Measurements from ENCODE around the gene AKNA. TPM values are rescaled to one million over a fixed set of nuclear protein-coding genes. Genes with fewer than 3 reads are reported as not detected.
A peak's percentile ranks its signal among the peaks of the same experiment; 100 is the strongest.

The AKNA gene
- total RNA-seq, 2 donors from 2014 or later: 204 to 246 TPM

DNA sequence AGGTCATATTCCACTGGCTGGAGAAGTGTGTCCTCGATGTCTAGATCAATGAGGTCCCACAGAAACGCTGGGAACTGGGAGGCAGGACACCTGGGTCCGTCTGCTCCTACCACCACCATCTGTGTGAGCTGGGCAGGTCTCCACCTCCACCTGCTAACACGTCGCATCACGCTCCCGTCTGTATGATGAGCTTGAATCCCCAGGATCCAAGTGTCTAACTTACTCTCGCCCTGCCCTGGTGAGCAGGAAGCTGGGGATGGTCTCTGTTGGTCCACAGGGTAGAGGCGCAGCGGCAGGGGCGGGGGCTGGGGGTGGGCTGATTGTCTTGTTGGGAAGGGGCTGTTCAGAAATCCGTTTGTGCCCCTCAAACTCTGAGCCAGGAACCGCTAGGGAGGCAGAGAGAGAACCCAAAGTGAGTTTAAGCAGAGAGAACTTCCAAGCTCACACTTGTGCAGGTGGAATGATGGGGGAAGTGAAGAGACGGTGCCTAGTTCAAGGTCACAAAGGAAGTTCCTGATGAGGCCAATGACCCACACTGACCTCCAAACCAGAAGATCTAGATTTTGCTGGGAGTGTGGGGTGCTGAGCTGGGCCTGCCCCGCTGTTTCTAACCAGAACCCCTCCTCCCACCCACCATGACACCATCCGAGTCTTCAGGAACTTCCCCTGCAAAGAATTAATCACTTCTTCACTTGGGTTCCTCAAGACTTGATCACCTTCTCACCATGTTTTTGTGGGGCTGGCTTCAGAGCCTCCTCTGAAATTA lies 37.0 kb downstream of the AKNA start:
- DNase-seq: peak; percentile 48 to 49
- Mint-ChIP-seq H3K27ac (peak overlapping the region; percentile 95), H3K9me3 (no peaks in the 10 kb centered on the region), H3K4me1 (ENCODE audit: low read depth) (peaks cover 64% of the 10 kb centered on the region), H3K27me3 (ENCODE audit: low read depth) (no peaks in the 10 kb centered on the region), H3K36me3 (ENCODE audit: insufficient read depth in 2 of 2) (peaks cover 27 to 47% of the 10 kb centered on the region in 2 donors), H3K4me3 (peak overlapping the region in 1 of 2 donors; percentile 73)
- peak in 1 of 2 donors; percentile 10 for ATAC-seq (replicated peaks in 1 of 2)

DNA sequence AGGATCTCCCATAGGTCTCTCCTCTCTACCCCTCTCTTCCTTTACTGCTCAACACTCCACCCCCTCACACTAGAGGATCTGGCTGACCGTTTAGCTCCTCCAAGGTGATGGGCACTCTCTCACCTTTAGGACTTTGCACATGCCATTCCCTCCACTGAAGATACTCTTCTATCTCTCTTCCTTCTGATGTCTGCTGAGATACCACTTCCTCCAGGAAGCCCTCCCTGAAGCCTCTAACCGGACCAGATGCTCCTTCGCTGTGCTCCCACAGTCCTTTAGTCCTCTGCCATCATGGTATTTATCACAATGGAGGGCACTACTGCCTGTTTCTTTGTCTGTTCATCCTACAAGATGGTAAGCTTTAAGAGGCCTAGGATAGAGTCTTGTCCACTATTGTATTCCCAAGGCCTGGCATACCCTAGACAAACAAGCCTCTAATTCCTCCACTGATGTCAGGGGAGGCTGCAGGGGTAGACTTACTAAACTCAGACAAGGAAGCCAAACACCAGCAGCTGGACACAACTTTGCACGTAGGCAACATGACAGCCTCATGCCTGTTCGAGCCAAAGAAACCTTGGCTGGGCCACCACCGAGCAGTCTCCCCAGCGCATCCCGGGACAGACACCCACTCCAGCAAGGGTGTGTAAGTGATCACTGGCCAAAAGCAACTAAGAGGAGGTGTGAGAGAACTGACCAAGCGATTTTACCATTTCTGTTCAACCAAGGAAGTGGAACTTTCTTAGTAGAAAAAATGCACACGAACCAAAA lies 37.9 kb downstream of the AKNA start:
- H3K4me1 Mint-ChIP-seq (ENCODE audit: low read depth): peaks cover 64% of the 10 kb centered on the region
- H3K36me3 Mint-ChIP-seq (ENCODE audit: insufficient read depth in 2 of 2): peaks cover 28 to 52% of the 10 kb centered on the region in 2 donors
- DNase-seq (no peak), ATAC-seq (replicated peaks in 1 of 2) (no peak)
- H3K4me3 Mint-ChIP-seq: peak overlapping the region; percentile 73
- H3K27ac Mint-ChIP-seq: peak overlapping the region; percentile 95
- H3K9me3 Mint-ChIP-seq: no peaks in the 10 kb centered on the region
- no peaks in the 10 kb centered on the region for H3K27me3 Mint-ChIP-seq (ENCODE audit: low read depth)

DNA sequence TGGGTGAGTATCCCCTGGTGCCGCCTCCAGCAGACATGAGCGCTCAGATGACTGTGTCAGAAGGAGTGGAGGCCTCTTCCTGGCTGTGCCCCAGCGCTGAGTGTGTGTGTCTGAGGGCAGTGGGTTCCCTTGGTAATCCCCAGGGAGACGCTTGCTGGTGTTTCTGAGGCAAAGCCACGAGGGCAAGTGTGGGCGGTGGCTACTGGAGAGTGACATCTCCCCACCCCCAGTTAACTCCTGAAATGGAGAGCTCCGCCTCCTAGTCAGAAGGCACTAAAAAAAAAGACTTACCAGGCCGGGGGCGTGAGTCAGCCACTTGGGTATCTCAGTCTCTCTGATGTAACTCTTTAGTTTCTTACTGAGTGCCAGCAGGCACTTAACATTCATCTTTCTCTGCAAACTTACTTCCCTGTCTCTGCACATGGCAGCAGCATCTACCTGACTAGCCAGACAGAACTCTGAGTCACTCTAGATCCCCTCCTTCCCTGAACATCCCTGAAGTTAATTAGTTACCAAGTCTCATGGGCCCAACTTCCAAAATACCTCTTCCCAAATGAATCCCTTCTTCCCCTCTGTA lies 38.8 kb downstream of the AKNA start:
- Mint-ChIP-seq H3K36me3 (ENCODE audit: insufficient read depth in 2 of 2) (peaks cover 30 to 59% of the 10 kb centered on the region in 2 donors), H3K4me3 (peak overlapping the region; percentile 73), H3K4me1 (ENCODE audit: low read depth) (peaks cover 64% of the 10 kb centered on the region), H3K9me3 (no peaks in the 10 kb centered on the region), H3K27me3 (ENCODE audit: low read depth) (no peaks in the 10 kb centered on the region), H3K27ac (peak overlapping the region; percentile 95)
- ATAC-seq (replicated peaks in 1 of 2) (peak; percentile 89 to 92), DNase-seq (peak; percentile 92 to 95)

DNA sequence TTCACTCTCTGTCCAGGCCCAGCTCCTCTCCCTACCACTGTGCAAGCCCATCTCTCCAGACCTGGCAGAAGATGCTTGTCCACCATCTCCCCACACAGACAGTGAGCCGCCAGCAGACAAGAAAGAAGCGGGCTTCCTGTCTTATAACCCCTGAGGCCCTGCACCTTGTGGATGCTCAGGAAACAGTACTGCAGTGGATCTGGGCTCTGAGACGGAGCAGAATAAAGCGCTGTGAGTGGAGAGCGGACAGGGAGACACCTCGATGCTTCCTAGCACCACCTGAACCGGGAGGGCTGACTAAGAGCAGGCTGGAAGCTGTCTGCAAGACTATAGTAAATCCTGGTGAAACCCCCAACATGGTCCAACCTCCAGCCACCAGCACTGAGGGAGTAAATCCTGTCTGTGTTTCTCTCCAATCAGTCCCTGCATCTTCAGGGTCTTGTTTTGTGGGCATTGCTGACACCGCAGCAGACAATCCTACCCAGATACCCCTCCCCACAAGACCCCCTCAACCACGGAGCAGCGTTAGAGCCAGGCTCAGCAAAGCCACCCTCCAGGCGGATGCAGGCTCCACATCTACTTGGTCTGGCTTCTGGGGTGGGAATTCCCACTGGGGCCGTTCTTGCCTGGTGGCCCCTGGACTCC lies 39.4 kb downstream of the AKNA start:
- no peak for DNase-seq
- Mint-ChIP-seq H3K4me1 (ENCODE audit: low read depth) (peaks cover 60% of the 10 kb centered on the region), H3K4me3 (peak overlapping the region; percentile 73)

DNA sequence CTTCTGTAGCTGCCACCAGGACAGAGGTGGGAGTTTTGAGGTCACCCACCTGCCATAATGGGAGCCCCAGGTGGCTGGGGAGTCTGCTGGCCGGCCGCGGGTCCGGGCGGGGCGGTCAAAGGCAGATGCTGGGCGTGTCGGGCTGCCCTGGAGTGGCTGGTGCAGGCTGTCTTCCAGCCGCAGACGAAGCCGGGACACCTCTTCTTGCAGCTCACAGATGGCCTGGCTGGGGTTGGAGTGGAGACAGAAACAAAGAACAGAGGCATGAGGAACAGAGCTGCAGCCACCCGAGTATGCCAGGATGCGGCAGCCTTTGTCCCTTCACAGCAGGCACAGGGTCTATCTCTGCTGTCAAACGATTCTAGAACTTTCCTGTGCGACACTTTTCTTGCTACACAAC lies 40.1 kb downstream of the AKNA start:
- Mint-ChIP-seq H3K27me3 (ENCODE audit: low read depth) (no peaks in the 10 kb centered on the region), H3K4me3 (no peak overlapping the region), H3K4me1 (ENCODE audit: low read depth) (peaks cover 55% of the 10 kb centered on the region), H3K27ac (peak overlapping the region; percentile 95), H3K9me3 (no peaks in the 10 kb centered on the region), H3K36me3 (ENCODE audit: insufficient read depth in 2 of 2) (peaks cover 38 to 55% of the 10 kb centered on the region in 2 donors)
- no peak for DNase-seq
- ATAC-seq (replicated peaks in 1 of 2): no peak

More for the DNA sequence above, 39.4 kb downstream of the AKNA start:
- H3K36me3 Mint-ChIP-seq (ENCODE audit: insufficient read depth in 2 of 2): peaks cover 32 to 60% of the 10 kb centered on the region in 2 donors
- no peaks in the 10 kb centered on the region for H3K27me3 Mint-ChIP-seq (ENCODE audit: low read depth)
- no peak for ATAC-seq (replicated peaks in 1 of 2)
- no peaks in the 10 kb centered on the region for H3K9me3 Mint-ChIP-seq
- H3K27ac Mint-ChIP-seq: peak overlapping the region; percentile 95

DNA sequence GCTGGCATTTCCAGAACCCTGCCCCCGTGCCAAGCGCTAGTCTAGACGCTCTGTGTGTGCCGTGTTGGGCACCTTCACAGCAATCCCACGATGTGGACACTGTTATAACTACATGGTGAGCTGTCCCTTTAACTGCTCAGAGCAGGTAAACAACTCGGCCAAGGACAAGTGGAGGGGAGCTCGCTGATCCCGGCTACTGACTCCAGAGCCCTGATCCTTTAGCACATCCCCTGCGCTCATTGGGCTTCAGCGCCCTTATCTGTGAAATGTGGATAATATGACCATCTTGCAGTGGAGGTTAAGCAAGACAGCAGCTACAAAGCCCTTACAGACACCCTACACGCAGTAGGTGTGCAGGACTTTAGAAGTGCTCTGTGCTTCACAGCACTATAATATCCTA lies 41.6 kb downstream of the AKNA start:
- Mint-ChIP-seq H3K27ac (peak overlapping the region; percentile 78), H3K36me3 (ENCODE audit: insufficient read depth in 2 of 2) (peaks cover 40 to 53% of the 10 kb centered on the region in 2 donors), H3K4me1 (ENCODE audit: low read depth) (peaks cover 42% of the 10 kb centered on the region), H3K27me3 (ENCODE audit: low read depth) (no peaks in the 10 kb centered on the region), H3K9me3 (no peaks in the 10 kb centered on the region), H3K4me3 (no peak overlapping the region)
- DNase-seq (no peak), ATAC-seq (replicated peaks in 1 of 2) (no peak)

DNA sequence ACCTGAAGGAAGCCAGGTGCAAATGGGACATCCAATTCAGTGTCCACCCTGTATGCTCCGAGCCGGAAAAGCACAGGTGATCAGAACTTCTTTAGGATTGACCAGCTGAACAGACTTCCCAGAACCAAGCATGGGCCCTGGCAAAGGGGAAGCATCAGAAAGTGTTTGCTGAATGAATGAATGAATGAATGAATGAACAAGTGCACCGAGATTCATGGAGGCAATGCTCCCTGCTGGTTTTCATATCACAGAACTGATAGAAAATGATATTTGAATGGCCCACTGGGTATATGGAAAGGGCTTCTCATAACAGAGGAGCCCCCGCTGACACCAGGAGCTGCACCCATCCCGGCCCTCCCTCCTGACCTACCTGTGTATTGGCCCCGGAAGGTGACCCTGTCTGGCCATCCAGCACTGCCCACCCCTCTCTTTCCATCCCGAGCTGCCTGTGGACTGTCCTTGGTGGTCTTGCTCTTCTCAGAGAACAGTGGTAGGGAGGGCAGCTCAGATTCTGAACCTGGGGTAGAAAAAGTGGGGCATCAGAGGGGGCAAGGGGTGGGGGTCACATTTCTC lies 42.2 kb downstream of the AKNA start:
- DNase-seq (no peak), ATAC-seq (replicated peaks in 1 of 2) (no peak)
- H3K9me3 Mint-ChIP-seq: no peaks in the 10 kb centered on the region
- H3K36me3 Mint-ChIP-seq (ENCODE audit: insufficient read depth in 2 of 2): peaks cover 39 to 58% of the 10 kb centered on the region in 2 donors
- no peaks in the 10 kb centered on the region for H3K27me3 Mint-ChIP-seq (ENCODE audit: low read depth)
- no peak overlapping the region for H3K4me3 Mint-ChIP-seq
- H3K4me1 Mint-ChIP-seq (ENCODE audit: low read depth): peaks cover 42% of the 10 kb centered on the region
- H3K27ac Mint-ChIP-seq: peak overlapping the region; percentile 29

DNA sequence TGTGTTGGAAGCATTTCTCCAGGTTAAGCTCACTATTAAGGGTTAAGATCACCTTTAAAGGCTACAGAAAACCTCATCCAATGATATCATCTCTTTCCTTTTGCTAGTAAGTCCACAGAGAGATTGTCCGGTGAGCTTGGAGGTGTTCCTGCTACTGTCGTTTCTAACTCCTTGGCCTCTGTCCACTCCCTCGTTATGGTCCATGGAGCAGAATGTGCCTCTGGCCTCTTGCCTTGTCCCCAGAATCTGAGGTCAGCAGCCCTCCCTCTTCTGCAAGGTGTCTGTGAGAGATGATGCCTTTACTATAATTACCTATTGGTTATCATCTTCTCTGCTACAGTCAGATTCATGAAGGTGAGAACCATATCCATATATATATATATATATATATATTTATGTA lies 43.1 kb downstream of the AKNA start:
- H3K27ac Mint-ChIP-seq: peak overlapping the region; percentile 58
- H3K36me3 Mint-ChIP-seq (ENCODE audit: insufficient read depth in 2 of 2): peaks cover 35 to 56% of the 10 kb centered on the region in 2 donors
- no peak for DNase-seq
- no peak for ATAC-seq (replicated peaks in 1 of 2)
- no peaks in the 10 kb centered on the region for H3K9me3 Mint-ChIP-seq
- no peaks in the 10 kb centered on the region for H3K27me3 Mint-ChIP-seq (ENCODE audit: low read depth)
- no peak overlapping the region for H3K4me3 Mint-ChIP-seq
- H3K4me1 Mint-ChIP-seq (ENCODE audit: low read depth): peaks cover 39% of the 10 kb centered on the region

DNA sequence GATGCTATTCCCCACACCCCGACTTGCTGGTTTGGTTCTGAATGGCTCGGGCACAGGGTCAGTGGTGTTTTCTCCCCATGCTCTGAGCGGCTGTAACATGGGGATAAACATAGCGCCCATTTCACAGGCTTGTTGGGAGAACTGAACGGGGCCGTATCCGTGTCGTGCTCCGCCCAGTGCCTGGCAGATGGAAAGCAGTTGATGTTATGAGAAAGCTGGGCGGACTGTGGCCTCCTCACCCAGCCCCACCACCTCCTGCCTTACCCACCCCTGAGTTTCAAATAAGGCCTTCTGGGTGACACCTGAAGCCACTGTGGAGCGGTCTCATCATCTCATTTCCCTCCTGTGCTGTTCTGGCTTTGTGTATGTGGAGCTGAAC lies 43.6 kb downstream of the AKNA start:
- no peaks in the 10 kb centered on the region for H3K27me3 Mint-ChIP-seq (ENCODE audit: low read depth)
- H3K4me3 Mint-ChIP-seq: no peak overlapping the region
- H3K4me1 Mint-ChIP-seq (ENCODE audit: low read depth): peaks cover 39% of the 10 kb centered on the region
- DNase-seq (no peak), ATAC-seq (replicated peaks in 1 of 2) (no peak)
- H3K9me3 Mint-ChIP-seq: no peaks in the 10 kb centered on the region
- H3K27ac Mint-ChIP-seq: peak overlapping the region; percentile 81
- H3K36me3 Mint-ChIP-seq (ENCODE audit: insufficient read depth in 2 of 2): peaks cover 33 to 56% of the 10 kb centered on the region in 2 donors

DNA sequence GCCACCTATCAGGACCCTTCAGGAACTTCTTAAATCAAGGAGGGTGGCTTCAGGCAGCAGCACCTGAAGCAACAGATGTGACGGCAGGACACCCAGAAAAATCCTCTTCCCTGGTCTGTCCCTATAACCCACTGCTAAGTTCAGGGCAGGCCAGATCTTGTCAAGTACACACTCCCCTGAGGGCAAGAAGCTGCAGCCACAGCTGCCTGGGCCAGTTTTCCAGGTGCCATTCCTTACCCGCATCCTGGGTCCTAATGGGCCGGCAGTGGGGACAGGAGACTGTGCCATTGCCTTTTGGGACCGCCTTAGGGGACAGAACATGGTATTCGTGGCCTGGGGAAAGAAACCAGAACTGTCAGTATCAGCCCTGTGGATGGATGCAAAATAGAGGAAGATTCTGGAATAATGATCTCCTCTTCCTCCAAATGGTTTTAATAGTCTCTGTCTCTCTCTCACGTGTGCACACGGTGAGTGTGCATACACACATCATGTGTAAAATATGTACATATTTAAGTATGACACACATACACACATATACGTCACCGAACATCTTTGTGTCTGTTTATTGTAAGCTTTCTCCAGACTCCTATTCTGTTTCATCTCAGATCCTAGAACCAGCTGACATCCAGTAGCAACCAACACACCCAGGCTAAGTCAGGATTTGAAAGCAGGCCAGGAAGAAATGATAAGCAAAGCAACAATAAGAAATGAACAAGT lies 44.2 kb downstream of the AKNA start:
- Mint-ChIP-seq H3K4me3 (no peak overlapping the region), H3K9me3 (no peaks in the 10 kb centered on the region), H3K36me3 (ENCODE audit: insufficient read depth in 2 of 2) (peaks cover 37 to 58% of the 10 kb centered on the region in 2 donors), H3K27me3 (ENCODE audit: low read depth) (no peaks in the 10 kb centered on the region), H3K4me1 (ENCODE audit: low read depth) (peaks cover 37% of the 10 kb centered on the region), H3K27ac (peak overlapping the region; percentile 81)
- no peak for ATAC-seq (replicated peaks in 1 of 2)
- DNase-seq: no peak

DNA sequence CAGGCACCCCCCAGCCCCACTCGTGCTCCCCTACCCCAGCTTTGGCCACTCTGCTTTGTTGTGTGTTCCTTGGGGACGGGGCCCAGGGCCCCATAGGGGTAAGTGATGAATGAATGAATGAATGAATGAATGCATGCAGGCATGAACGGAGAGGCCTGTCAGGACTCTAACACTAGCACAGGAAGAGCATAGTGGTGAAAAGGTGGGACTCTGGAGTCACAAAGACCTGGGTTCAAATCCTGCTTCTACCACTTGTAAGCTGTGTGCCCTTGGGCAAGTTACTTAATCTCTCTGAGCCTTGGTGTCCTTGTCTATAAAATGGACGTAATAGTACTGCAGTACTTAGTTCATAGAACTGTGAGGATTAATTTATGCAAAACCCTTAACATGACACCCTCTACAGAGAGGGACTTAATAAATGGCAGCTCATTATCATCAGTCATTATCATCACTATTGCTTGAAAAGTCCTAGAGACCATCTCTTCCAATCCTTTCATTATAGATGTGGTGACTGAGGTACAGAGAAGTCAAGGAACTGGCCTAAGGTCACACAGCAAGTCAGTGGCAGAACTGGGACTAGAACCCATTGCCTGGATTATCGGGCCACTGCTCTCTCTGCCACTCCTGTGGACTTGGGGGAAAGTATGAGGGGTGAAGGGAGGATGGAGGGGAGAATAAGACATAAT lies 44.9 kb downstream of the AKNA start:
- Mint-ChIP-seq H3K27ac (peak overlapping the region; percentile 77), H3K27me3 (ENCODE audit: low read depth) (no peaks in the 10 kb centered on the region), H3K9me3 (no peaks in the 10 kb centered on the region), H3K36me3 (ENCODE audit: insufficient read depth in 2 of 2) (peaks cover 35 to 53% of the 10 kb centered on the region in 2 donors), H3K4me1 (ENCODE audit: low read depth) (peaks cover 30% of the 10 kb centered on the region), H3K4me3 (no peak overlapping the region)
- ATAC-seq (replicated peaks in 1 of 2): no peak
- DNase-seq: no peak

DNA sequence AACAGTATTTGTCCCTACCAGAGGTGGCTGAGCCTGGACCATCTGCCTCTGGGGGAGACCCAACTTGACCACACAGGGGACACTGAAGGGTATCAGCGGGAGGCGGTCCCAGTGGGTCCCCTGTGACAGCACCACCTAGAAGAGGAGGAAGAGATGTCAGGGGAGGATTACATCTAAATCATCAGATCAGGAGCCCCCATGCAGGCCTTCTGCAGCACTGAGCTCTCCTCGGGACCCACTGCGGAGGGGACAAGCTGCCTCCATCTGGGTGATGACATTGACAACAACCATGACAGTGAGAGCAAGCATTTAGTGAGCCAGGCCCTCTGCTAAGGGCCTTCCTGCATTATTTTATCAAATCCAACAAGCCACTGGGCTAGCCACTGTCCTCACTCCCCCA lies 45.8 kb downstream of the AKNA start:
- Mint-ChIP-seq H3K9me3 (no peaks in the 10 kb centered on the region), H3K4me1 (ENCODE audit: low read depth) (peaks cover 23% of the 10 kb centered on the region)
- DNase-seq: no peak

More for the DNA sequence above, 45.8 kb downstream of the AKNA start:
- ATAC-seq (replicated peaks in 1 of 2): no peak
- Mint-ChIP-seq H3K27me3 (ENCODE audit: low read depth) (no peaks in the 10 kb centered on the region), H3K4me3 (no peak overlapping the region), H3K36me3 (ENCODE audit: insufficient read depth in 2 of 2) (peaks cover 37 to 51% of the 10 kb centered on the region in 2 donors), H3K27ac (peak overlapping the region; percentile 54)
